LNCAP (cell line): ENCODE results near the gene AGXT2.

ENCODE experiments used
- TF ChIP-seq, protein P1 (sequence below): fragments of 450-650 bp; IDR thresholded peaks from 2 replicates; pipeline ENCODE4 v1.5.1; 2017; ENCODE audit warnings: mild to moderate bottlenecking

AGXT2 gene

GRCh38 chr5:35067985-35068384, 20.2 kb upstream of the AGXT2 start:
- TF ChIP-seq, protein P1, sequence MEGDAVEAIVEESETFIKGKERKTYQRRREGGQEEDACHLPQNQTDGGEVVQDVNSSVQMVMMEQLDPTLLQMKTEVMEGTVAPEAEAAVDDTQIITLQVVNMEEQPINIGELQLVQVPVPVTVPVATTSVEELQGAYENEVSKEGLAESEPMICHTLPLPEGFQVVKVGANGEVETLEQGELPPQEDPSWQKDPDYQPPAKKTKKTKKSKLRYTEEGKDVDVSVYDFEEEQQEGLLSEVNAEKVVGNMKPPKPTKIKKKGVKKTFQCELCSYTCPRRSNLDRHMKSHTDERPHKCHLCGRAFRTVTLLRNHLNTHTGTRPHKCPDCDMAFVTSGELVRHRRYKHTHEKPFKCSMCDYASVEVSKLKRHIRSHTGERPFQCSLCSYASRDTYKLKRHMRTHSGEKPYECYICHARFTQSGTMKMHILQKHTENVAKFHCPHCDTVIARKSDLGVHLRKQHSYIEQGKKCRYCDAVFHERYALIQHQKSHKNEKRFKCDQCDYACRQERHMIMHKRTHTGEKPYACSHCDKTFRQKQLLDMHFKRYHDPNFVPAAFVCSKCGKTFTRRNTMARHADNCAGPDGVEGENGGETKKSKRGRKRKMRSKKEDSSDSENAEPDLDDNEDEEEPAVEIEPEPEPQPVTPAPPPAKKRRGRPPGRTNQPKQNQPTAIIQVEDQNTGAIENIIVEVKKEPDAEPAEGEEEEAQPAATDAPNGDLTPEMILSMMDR = no peak

DNA sequence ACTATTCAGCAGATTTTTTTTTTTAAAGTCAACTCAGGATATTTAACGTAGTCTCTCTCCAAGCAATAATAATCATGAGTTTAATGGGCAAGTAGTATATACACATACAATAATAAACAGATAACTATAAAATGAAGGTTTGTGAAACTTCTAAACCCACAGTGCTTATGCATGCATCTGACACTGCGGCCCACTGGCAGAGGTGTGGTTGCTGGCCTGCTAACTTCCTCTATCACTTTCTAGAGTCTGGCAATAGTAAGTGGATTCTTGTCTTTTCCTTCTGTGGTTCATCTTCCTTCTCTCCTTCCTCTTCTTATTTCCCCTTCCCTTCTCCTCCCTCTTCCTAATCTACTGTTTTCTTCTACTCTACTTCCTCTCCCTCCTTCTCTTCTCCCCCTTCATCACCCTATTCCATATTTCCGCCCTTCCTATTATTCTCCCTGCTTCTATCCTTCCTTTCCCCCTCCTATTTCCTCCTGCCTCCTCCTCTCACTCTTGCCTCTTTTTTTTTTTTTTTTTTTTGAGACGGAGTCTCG, 18.6 kb upstream of the AGXT2 start:
- TF ChIP-seq, protein P1 = no peak

- TF ChIP-seq, protein P1 = no peak
These were observed 15.7 kb upstream of the AGXT2 start for GRCh38 chr5:35063414-35063813.

GRCh38 chr5:35061211-35061770, 13.5 kb upstream of the AGXT2 start:
- TF ChIP-seq, protein P1 = no peak

DNA sequence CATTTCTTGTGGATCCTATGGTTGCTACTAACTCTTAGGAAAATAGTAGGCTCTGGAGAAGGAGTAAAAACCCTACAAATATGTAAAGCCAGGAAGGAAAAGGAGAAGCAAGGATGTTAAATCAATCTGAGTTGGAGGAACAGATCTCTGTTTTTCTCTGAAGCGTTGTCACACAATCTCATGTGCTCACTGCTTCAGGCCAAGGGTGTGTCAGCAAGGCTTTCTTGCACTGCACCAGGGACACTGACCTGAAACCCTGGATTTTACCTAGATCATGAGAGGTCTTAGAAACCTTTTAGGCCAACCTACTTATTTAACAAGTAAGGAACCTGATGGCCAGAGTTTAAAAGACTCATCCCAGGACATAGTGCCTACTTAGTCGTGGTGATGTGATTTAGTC, 12.5 kb upstream of the AGXT2 start:
- TF ChIP-seq, protein P1 = no peak

- TF ChIP-seq, protein P1 = no peak
These were observed 11.5 kb upstream of the AGXT2 start for GRCh38 chr5:35059251-35059650.

DNA sequence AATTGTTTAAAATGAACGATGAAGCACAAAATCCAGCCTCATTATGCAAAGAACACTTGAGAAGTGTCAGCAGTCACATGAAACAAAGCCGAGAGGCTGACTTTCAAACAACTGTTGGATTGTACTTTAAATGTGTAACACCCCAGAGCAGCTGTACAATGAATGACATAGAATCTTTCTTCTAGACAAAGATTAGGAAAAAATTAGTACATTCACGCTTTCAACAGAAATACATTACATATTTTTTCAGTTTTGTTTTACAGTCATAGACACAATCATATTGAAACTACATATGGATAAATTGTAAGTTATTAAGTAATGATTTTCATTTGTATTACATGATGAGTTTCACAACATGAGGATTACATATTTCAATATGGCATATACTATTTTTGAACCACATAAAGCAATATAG, 10.6 kb upstream of the AGXT2 start:
- TF ChIP-seq, protein P1 = no peak

GRCh38 chr5:35056686-35057085, 8.9 kb upstream of the AGXT2 start:
- TF ChIP-seq, protein P1 = no peak
